HuH-7 (cell line): ENCODE results near the gene EFCAB13.
"Not testable (repeated sequence)": the region's sequence is repeated elsewhere in the genome, so short reads cannot be mapped to it uniquely, and the experiment has no call there.

Experiments
- DNase-seq: peaks from one replicate; pipeline ENCODE4 v3.0.0; 2011; ENCODE audit warnings: low spot score

EFCAB13 gene

GRCh38 chr17:47425887-47426635 lies 102.3 kb downstream of the EFCAB13 start:
- DNase-seq, result not testable (repeated sequence)

- no peak for DNase-seq
These were observed 104.2 kb downstream of the EFCAB13 start for GRCh38 chr17:47427985-47428384.

GRCh38 chr17:47432240-47432639 lies 108.5 kb downstream of the EFCAB13 start:
- DNase-seq, result not testable (repeated sequence)

- DNase-seq, result no peak
These were observed 141.4 kb downstream of the EFCAB13 start for GRCh38 chr17:47465165-47465564.

- not testable (repeated sequence) for DNase-seq
These were observed 143.2 kb downstream of the EFCAB13 start for GRCh38 chr17:47466976-47467375.

- DNase-seq, result no peak
These were observed 147.1 kb downstream of the EFCAB13 start for GRCh38 chr17:47470836-47471235.

GRCh38 chr17:47472073-47472472 lies 148.3 kb downstream of the EFCAB13 start:
- DNase-seq, result not testable (repeated sequence)
